HEK293T (cell line): ENCODE measurements around the gene GGT6.
A peak's percentile ranks its signal among the peaks of the same experiment; 100 is the strongest.

ENCODE experiments used
- CTCF ChIA-PET: fragments of 350-600 bp; formaldehyde crosslinking; extraction: SDS; loops from one replicate; lab custom pipeline; 2021; ENCODE audit warnings: antibody characterized with exemption, inconsistent platforms; lab: Yijun Ruan, JAX
- POLR2A ChIA-PET: fragments of 350-600 bp; formaldehyde crosslinking; extraction: SDS; loops from one replicate; lab custom pipeline; 2020; ENCODE audit warnings: antibody characterized with exemption, inconsistent platforms; lab: Yijun Ruan, JAX
- DNase-seq: peaks from one replicate; pipeline ENCODE4 v3.0.0; 2012; ENCODE audit warnings: mixed read lengths; ENCODE audit errors: extremely low spot score
- ARNT ChIP-seq: fragments of 450-650 bp; IDR thresholded peaks from 2 replicates; pipeline ENCODE4 v1.6.1; 2017; ENCODE audit warnings: mild to moderate bottlenecking
- BHLHE40 ChIP-seq: fragments of 450-650 bp; IDR thresholded peaks from 2 replicates; pipeline ENCODE4 v1.6.1; 2016; ENCODE audit warnings: mild to moderate bottlenecking, moderate library complexity, borderline replicate concordance
- CTBP1 ChIP-seq: fragments of 450-650 bp; IDR thresholded peaks from 2 replicates; pipeline ENCODE4 v1.6.1; 2016; ENCODE audit warnings: borderline replicate concordance
- ELF4 ChIP-seq: fragments of 450-650 bp; IDR thresholded peaks from 2 replicates; pipeline ENCODE4 v1.6.1; 2017; ENCODE audit warnings: antibody characterized with exemption
- FOXA1 ChIP-seq: fragments of 450-650 bp; IDR thresholded peaks from 2 replicates; pipeline ENCODE4 v1.6.1; 2016; ENCODE audit warnings: mild to moderate bottlenecking
- FOXK2 ChIP-seq: fragments of 450-650 bp; IDR thresholded peaks from 2 replicates; pipeline ENCODE4 v1.6.1; 2016; ENCODE audit warnings: mild to moderate bottlenecking
- FOXM1 ChIP-seq: fragments of 450-650 bp; IDR thresholded peaks from 2 replicates; pipeline ENCODE4 v1.6.1; 2017; ENCODE audit warnings: mild to moderate bottlenecking, borderline replicate concordance
- HDGF ChIP-seq: fragments of 450-650 bp; IDR thresholded peaks from 2 replicates; pipeline ENCODE4 v1.6.1; 2017; ENCODE audit warnings: antibody characterized with exemption, borderline replicate concordance
- L3MBTL2 ChIP-seq: fragments of 450-650 bp; conservative IDR thresholded peaks from 2 replicates; pipeline ENCODE4 v1.6.1; 2016; ENCODE audit warnings: mild to moderate bottlenecking
- LEF1 ChIP-seq: fragments of 450-650 bp; IDR thresholded peaks from 2 replicates; pipeline ENCODE4 v1.6.1; 2017; ENCODE audit warnings: mild to moderate bottlenecking, borderline replicate concordance
- NFRKB ChIP-seq: fragments of 450-650 bp; IDR thresholded peaks from 2 replicates; pipeline ENCODE4 v1.6.1; 2016; ENCODE audit warnings: mild to moderate bottlenecking, moderate library complexity
- SP1 ChIP-seq: fragments of 450-650 bp; IDR thresholded peaks from 2 replicates; pipeline ENCODE4 v1.6.1; 2017
- SUZ12 ChIP-seq: fragments of 450-650 bp; IDR thresholded peaks from 2 replicates; pipeline ENCODE4 v1.6.1; 2016; ENCODE audit warnings: mild to moderate bottlenecking
- TARDBP ChIP-seq: fragments of 450-650 bp; IDR thresholded peaks from 2 replicates; pipeline ENCODE4 v1.6.1; 2016
- ZNF384 ChIP-seq: fragments of 450-650 bp; IDR thresholded peaks from 2 replicates; pipeline ENCODE4 v1.6.1; 2016
- TF ChIP-seq, protein P1 (sequence below): fragments of 450-650 bp; IDR thresholded peaks from 2 replicates; pipeline ENCODE4 v1.6.1; 2016

Gene GGT6

DNA sequence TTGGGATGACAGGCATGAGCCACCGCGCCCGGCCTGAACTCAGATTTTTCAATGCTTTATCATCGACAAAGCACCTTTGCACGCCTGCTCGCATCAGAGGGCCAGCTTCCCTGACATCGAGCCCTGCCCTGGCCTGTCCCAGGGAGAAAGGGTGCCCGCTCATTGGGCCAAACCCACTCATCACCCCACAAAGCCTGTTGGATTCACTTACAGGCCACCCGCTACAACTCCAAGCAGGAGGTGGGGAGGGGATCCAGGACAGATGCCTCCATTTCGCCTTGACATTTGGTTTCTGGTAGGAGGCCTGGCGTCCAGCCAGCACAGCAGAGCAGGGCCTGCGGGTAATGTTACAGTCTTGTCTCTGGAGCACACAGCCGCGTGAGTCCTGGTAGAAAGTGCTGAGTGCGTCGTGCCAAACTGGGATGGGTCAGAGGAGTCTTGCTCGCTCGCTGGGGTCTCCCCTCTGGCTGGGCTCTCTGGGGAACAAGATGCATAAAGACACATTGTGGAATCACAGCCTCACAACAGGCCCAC, 43.8 kb upstream of the GGT6 start:
- CTCF ChIA-PET, result no interaction called here
- POLR2A ChIA-PET, result interaction anchor here (1.4 kb wide), 1 partner anchor 49 kb away, joined by 3 read pairs; the partner anchor contains the start of gene MYBBP1A
- DNase-seq, result peak; percentile 73
- TF ChIP-seq FOXK2, result no peak
- TF ChIP-seq CTBP1, result no peak
- TF ChIP-seq L3MBTL2, result peak; percentile 40; the same call in 1 of the 2 replicates
- TF ChIP-seq LEF1, result no peak

DNA sequence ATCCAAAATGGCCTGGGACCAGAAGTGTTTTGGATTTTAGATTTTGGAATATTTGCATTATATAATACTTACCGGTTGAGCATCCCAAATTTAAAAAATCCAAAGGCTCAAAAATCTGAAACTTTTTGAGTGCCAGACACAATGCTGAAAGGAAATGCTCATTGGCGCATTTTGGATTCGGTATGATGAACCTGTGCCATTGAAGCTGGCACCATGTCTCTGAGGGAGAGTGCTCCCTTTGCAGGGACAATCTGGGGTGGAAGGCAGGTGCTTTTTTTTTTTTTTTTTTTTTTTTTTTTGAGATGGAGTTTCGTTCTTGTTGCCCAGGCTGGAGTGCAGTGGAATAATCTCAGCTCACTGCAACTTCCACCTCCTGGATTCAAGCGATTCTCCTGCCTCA, 41.7 kb upstream of the GGT6 start:
- POLR2A ChIA-PET, result no interaction called here
- CTCF ChIA-PET, result interaction anchor here (0.6 kb wide), 2 partner anchors 181 to 231 kb away, joined by 3 to 4 read pairs; no protein-coding TSS in a partner anchor
- DNase-seq, result no peak
- TF ChIP-seq BHLHE40 (no peak), HDGF (no peak), NFRKB (no peak), LEF1 (no peak), FOXA1 (no peak), TARDBP (no peak), L3MBTL2 (no peak), SP1 (no peak), ELF4 (no peak), SUZ12 (no peak), ZNF384 (no peak), FOXK2 (no peak), FOXM1 (no peak), CTBP1 (no peak), ARNT (no peak)
- TF ChIP-seq, protein P1, sequence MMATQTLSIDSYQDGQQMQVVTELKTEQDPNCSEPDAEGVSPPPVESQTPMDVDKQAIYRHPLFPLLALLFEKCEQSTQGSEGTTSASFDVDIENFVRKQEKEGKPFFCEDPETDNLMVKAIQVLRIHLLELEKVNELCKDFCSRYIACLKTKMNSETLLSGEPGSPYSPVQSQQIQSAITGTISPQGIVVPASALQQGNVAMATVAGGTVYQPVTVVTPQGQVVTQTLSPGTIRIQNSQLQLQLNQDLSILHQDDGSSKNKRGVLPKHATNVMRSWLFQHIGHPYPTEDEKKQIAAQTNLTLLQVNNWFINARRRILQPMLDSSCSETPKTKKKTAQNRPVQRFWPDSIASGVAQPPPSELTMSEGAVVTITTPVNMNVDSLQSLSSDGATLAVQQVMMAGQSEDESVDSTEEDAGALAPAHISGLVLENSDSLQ, result no peak

DNA sequence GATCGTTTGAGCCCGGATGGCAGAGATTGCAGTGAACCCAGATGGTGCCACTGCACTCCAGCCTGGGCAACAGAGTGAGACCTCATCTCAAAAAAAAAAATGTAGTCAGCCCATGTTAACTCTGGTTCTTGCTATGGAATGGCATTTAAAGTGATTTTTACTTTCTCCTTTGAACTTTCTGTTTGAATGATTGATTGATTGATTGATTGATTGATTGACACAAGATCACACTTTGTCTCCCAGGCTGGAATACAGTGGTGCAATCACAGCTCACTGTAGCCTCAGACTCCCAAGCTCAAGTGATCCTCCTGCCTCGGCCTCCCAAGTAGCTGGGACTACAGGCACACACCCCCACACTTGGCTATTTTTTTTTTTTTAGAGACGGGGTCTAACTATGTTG, 40.9 kb upstream of the GGT6 start:
- POLR2A ChIA-PET, result interaction anchor here (1.2 kb wide), 1 partner anchor 21 kb away, joined by 4 read pairs; no protein-coding TSS in a partner anchor
- TF ChIP-seq LEF1 (no peak), TARDBP (no peak)
- TF ChIP-seq, protein P1, result peak; percentile 92
- DNase-seq, result no peak
- CTCF ChIA-PET, result no interaction called here

DNA sequence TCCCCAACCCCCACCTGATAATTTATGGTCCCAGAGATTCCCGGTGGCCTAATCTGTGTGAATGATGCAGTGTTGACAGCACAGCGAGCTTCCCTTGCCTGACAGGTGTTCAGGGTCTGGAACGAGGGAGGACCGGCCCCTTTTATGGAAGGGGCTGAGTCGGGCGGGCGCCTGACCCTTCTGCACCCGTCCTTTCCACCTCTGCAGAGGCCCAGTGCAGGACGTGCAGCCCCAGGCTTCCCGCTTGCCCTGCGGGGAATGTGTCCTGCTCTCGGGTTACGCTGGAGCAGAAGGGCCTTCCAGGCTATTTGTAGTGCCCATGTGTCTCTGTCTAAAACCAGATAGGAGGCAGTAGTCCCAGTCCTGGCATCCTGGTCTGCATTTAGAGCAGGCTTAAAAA, 40.2 kb upstream of the GGT6 start:
- ChIA-PET POLR2A (interaction anchor here (1.0 to 1.2 kb wide), 3 partner anchors 9 to 23 kb away, joined by 3 to 4 read pairs (median 4); no protein-coding TSS in a partner anchor), CTCF (no interaction called here)
- TF ChIP-seq FOXM1 (no peak), HDGF (no peak), ARNT (no peak), FOXA1 (no peak), CTBP1 (no peak), L3MBTL2 (no peak), SUZ12 (no peak), ELF4 (no peak), LEF1 (no peak)
- TF ChIP-seq, protein P1, result no peak; the same call in 1 of the 2 replicates
- DNase-seq, result no peak

DNA sequence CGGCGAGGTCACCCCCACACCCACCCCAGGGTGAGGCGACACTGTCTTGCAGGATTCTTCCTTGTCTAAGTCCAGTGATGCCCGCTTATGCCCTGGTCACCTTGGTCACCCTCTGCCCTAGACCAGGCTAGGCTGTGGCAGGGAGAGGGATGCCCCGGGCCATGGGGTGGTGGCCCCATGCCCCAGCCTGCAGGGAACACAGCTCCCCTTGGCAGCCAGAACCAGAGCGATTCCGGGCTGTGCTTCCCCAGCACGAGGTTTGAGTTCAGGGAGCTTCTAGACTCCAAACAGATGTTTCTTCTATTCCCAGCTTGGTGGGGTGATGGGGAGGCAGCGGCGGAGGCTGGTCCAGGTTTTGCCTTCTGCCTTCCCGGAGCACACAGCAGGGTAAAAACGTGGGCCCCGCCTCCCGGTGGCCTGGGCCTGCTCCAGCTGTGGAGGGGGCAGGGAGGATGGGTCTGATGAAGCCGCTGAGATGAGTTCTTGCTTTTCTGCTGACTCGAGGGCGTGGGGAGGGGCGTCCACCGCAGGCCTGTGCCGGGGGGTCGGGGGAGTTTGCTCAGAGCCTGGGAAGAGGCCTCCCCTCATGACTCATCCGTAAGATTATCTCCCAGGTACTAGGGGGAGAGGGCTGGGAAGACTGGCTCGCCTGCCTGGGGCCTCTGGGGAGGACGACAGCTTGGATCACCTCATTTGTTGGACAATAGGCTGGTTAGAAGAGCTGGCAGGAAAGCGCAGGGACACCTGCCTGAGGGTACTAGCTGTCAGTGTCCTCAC, 39.3 kb upstream of the GGT6 start:
- no peak for DNase-seq
- ChIA-PET CTCF (interaction anchor here (0.6 to 1.3 kb wide), 3 partner anchors 26 to 49 kb away, joined by 3 read pairs; no protein-coding TSS in a partner anchor), POLR2A (interaction anchor here (1.0 to 1.4 kb wide), 5 partner anchors 10 to 45 kb away, joined by 3 to 6 read pairs (median 3); partner anchors contain the start of genes MYBBP1A and SMTNL2)
- TF ChIP-seq, protein P1, result no peak
- TF ChIP-seq FOXK2, result no peak
- no peak for TF ChIP-seq CTBP1
- no peak for TF ChIP-seq L3MBTL2
- TF ChIP-seq SUZ12, result no peak
- TF ChIP-seq HDGF, result no peak
